Central memory CD4-positive, alpha-beta T cell (primary cell): ENCODE results near the gene CRELD1.
"Not testable (repeated sequence)": the region's sequence is repeated elsewhere in the genome, so short reads cannot be mapped to it uniquely, and the experiment has no call there.

Source experiments
- DNase-seq: peaks from one replicate; pipeline ENCODE4 v3.0.0; 2022
- total RNA-seq, 3 experiments: gene quantifications; one replicate each; lab custom pipeline; 2026; lab: John Stamatoyannopoulos, UW

The CRELD1 gene
- total RNA-seq, result 5.7 to 21.6 (median 7.9) reads per million in 3 experiments

GRCh38 chr3:9933561-9934234, at the start of gene CRELD1:
TSS of gene CRELD1 (plus strand) at chr3:9933834. CDS start at chr3:9934439, 605 bp downstream.
- peak; percentile 98 for DNase-seq

- DNase-seq, result no peak
Measured at GRCh38 chr3:9884555-9885165, 49.0 kb upstream of the CRELD1 start.

DNA sequence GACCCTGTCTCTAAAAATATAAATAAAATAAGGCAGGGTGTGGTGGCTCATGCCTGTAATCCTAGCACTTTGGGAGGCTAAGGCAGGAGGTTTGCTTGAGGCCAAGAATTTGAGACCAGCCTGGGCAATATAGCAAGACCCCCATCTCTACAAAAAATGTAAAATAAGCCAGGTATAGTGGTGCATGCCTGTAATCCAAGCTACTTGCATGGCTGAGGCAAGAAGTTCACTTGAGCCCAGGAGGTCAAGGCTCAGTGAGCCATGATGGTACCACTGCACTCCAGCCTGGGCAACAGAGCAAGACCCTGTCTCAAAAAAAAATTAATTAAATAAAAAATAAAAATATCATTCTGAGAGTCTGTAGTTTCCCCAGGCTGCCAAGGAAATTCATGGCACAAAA, 47.3 kb upstream of the CRELD1 start:
- no peak for DNase-seq

DNA sequence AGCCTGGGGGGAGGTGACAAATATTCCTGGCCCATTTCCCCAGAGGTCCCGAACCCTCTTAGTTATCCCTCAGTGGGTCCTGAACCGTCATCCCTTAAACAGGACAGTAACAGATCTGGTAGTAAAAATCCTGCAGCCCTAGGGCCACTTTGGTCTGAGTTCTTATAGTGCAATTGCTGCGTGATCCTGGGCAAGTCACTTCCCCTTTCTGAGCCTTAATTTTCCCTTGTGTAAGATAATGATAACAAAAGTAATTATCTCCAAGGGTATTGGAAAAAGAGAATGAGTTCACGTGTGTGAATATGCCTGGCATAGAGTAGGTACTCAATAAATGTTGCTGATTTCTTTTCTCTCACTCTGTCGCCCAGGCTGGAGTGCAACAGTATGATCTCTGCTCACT, 46.2 kb upstream of the CRELD1 start:
- no peak for DNase-seq

GRCh38 chr3:9888540-9888939, 45.1 kb upstream of the CRELD1 start:
- no peak for DNase-seq

- DNase-seq, result no peak
Measured at GRCh38 chr3:9889405-9889804, 44.2 kb upstream of the CRELD1 start.

DNA sequence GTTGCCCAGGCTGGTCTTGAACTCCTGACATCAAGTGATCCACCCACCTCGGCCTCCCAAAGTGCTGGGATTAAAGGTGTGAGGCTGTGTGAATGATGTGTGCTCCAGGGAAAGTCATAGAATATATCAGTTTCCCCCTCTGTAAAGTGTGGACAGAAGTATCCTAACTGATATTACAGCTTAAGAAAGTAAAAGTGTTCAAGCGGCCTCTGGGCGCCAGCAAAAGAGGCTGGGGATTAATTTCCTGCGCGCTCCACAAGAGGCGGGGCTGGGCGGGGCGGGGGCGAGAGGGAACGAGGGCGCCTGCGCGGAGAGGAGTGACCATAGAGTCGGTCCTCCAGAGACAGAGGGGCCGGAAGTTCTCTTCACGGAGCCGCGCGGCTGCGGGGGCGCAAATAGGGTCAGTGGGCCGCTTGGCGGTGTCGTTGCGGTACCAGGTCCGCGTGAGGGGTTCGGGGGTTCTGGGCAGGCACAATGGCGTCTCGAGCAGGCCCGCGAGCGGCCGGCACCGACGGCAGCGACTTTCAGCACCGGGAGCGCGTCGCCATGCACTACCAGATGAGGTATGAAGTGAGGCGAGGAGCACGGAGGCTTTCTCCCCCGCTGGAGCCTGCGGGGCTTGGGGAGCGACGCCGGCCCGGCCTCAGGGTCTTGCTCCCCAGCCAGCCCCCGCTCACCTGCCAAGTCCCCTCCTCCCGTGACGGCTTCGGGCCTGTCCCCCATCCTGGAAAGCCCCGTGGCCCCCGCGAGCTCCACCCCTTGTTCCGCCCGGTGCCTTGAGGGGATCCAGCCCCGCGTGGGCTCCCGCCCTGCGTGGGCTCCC, 43.2 kb upstream of the CRELD1 start, which contains the start of gene JAGN1:
JAGN1 (plus strand) TSS at position 362 of the 823 bp plus-strand sequence; CDS start at position 475, 113 bp downstream.
- peak; percentile 86 for DNase-seq

GRCh38 chr3:9891072-9891622, 42.5 kb upstream of the CRELD1 start:
- no peak for DNase-seq

GRCh38 chr3:9893739-9894138, 39.9 kb upstream of the CRELD1 start:
- DNase-seq, result no peak

DNA sequence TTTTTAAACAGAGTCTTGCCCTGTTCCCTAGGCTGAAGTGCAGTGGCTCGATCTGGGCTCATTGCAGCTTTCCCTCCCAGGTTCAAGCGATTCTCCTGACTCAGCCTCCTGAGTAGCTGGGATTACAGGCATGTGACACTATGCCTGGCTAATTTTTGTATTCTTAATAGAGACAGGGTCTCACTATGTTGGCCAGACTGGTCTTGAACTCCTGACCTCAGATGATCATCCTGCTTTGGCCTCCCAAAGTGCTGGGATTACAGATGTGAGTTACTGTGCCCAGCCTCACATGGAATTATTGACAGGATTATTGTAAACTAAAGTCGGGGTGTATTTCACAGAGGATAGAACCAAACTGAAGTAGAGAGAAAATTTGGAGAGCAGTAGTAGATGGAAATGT, 37.9 kb upstream of the CRELD1 start:
- not testable (repeated sequence) for DNase-seq

DNA sequence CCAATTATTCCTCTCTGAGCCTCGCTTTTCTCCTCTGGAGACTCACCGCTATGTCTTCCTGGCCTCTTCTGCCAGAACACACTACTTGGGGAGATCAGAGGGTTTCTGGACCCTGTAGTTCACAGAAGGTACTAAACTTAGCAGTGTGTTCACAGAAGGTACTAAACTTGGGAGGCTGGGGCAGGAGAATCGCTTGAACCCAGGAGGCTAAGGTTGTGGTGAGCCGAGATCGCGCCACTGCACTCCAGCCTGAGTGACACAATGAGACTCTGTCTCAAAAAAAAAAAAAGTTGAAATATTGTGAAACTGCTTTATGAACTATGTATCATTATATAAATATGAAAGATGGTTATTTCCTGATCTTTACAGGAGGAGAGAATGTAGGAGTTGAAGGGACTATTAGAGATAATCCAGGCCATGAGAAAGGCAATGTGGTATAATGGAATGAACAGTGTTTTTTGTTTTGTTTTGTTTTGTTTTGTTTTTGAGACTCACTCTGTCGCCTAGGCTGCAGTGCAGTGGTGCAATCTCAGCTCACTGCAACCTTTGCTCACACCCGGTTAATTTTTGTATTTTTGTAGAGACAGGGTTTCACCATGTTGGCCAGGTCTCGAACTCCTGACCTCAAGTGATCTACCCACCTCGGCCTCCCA, 36.8 kb upstream of the CRELD1 start:
- not testable (repeated sequence) for DNase-seq

DNA sequence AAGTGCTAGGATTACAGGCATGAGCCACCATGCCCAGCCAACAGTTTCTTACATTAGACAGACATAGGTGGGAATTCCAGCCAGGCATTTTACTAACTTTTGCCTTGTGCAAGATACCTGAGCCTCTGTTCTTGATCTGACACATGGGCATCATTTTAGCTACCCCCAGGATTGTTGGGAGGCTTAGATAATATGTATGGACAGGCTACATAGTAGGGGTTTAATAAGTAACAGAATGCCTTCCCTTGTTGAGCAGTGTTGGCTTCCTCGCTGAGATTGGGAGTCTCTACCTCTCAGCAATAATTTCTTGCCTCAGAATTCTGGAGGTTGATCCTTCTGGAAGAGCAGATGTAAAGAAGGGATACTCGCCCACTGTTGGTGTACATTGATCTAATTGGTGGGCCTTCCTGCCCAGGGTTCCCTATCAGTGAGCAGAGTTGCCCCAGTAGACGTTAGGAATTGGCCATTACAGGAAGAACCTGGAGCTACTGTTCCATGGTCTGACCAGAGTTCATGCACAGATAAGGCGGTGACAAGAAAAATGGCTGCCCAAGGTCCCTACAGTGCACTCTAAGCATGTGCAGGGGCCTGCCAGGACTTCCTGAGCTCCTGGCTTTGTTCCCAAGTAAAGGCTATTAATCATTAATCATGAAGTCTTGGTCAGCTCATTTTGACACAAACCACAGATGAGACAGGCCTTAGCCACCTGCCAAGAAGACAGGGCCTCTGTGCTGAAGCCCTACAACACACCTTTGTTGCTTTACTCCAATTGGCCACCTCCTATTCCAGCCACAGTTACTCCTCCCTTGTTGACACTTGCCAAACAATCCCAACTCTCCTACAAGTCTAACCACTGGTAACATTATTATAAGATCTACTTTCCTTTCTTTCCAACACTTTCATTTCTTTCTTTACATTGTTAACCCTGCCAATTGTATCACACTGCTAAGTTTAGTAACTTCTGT, 35.9 kb upstream of the CRELD1 start:
- no peak for DNase-seq

DNA sequence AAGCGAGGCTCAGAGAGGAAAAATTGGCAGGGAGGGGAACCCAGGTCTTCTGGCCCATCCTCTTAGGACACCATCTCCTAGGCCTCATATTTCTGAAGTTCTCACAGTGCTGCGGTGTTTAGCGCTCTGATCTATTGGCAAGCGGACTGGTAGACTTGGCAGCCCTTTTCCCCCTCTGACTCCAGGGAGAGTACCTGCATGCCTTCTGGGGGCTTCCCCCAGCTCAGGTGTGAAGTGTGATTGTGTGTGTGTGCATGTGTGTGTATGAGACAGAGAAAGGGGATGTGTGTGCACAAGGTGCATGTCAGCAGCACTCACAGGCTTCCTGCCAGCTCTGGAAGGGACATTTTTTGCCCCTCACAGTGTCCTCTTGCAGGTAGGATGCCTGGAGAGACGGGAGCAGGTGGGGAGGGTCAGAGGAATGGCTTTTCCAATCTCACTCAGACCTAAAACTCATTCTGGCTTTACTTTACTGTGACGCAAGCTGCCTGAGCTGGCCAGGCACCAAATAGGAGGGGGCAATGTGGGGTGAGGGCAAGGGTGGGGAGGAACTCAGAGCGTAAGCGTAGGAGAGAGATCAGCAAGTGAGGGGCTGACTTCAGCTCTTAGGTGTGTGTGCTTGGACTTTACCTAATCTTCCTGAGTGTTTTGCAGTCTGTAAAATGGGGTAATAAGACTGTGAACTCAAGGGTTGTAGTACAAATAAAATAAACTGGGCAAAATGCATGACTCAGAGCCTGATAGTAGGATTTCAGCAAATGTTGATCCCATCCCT, 35.0 kb upstream of the CRELD1 start:
- no peak for DNase-seq

- DNase-seq, result no peak
Measured at GRCh38 chr3:9899289-9899791, 34.3 kb upstream of the CRELD1 start.

DNA sequence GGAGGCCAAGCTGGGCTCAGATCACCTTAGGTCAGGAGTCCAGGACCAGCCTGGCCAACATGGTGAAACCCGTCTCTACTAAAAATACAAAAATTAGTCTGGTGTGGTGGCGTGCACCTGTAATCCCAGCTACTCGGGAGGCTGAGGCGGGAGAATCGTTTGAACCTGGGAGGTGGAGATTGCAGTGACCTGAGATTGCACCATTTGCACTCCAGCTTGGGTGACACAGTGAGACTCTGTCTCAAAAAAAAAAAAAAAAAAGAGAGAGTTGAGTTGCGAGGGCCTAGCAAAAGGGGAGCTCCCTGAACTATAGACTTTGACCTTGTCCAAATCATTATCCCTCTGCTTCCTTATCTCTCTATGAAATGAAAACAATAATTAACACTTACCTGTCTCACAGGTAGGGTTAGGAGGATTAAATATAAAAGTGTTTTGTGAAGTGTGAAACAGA, 32.6 kb upstream of the CRELD1 start:
- DNase-seq, result not testable (repeated sequence)

DNA sequence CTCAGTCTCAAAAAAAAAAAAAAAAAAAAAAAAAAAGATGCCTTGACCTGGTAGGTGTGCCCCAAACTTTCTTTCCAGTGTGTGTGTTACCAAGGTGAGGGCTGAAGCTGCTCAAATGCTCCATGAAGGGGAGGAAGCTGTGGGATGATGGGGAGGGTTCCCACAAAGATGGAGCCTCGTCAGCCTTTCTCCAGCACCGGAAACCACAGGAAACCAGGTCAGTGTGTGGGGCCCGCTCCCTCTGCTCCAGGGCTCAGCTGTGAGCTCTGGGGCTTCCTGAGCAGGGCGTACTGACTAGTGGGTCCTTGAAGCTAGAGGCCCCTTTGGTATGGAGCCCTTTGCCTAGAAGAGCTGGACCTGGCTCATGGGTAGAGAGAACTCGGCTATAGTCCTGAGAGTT, 31.7 kb upstream of the CRELD1 start:
- DNase-seq, result peak; percentile 37

DNA sequence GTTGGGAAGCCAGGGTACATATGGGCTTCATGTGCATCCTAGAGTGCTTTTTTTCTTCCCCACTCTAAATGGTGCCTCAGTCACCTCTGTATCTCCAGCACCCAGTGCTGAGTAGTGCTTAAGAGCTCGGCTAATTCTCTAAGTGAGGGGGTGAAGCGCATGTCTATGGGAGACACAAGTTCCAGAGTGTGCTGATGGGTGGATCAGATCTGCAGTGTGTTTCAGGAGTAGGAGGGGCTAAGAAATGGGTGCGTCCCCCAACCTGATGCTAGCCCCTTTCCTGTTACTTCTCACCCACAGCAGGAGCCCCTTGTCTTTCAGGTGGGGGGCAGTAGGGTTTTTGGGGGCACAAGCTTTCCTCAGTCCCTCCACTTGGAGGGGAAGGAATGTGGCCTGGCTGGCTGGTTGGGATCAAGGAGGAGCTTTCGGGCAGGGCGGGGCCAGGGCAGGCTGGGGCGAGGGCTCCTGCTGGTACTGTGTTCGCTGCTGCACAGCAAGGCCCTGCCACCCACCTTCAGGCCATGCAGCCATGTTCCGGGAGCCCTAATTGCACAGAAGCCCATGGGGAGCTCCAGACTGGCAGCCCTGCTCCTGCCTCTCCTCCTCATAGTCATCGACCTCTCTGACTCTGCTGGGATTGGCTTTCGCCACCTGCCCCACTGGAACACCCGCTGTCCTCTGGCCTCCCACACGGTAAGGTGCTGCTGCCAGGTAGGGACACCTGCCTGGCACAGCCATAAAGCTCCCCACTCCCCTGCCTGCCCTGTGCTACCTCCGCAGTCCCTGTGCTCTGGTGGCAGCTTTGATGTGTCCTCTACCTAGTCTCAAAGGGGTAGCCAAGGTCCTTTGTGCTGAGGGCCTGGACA, 31.0 kb upstream of the CRELD1 start, which contains the start of gene IL17RE:
IL17RE (plus strand) TSS at position 477 of the 866 bp plus-strand sequence; CDS start at position 562, 85 bp downstream.
- no peak for DNase-seq

- no peak for DNase-seq
Measured at GRCh38 chr3:9903238-9903624, 30.4 kb upstream of the CRELD1 start.

DNA sequence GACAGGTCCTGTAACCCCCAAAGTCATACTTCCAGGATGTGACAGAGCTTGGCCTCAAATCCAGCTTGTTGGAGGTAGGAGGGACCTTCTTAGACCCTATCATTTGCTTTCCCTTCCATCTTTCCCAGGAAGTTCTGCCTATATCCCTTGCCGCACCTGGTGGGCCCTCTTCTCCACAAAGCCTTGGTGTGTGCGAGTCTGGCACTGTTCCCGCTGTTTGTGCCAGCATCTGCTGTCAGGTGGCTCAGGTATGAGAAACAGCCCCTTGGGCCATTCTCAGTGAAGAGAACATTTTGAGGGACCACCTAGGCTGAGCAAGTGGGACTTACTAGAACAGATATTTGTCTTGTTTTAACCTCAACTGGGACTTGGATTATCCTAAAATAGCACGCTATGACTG, 29.7 kb upstream of the CRELD1 start:
- no peak for DNase-seq
